GM18909 (cell line): ENCODE results near the gene NDST1.

ENCODE experiments used
- ATAC-seq: cut with Tn5 transposase; IDR thresholded peaks from one replicate; pipeline ENCODE4 v1.9.1; 2021; ENCODE audit warnings: mild to moderate bottlenecking; ENCODE audit not compliant: unreplicated experiment, poor library complexity

The NDST1 gene

GRCh38 chr5:150600616-150601490 lies 92.9 kb downstream of the NDST1 start:
- ATAC-seq = no peak

- no peak for ATAC-seq
These were observed 93.8 kb downstream of the NDST1 start for GRCh38 chr5:150601491-150602345.

GRCh38 chr5:150603052-150603451 lies 95.1 kb downstream of the NDST1 start:
- ATAC-seq = no peak

DNA sequence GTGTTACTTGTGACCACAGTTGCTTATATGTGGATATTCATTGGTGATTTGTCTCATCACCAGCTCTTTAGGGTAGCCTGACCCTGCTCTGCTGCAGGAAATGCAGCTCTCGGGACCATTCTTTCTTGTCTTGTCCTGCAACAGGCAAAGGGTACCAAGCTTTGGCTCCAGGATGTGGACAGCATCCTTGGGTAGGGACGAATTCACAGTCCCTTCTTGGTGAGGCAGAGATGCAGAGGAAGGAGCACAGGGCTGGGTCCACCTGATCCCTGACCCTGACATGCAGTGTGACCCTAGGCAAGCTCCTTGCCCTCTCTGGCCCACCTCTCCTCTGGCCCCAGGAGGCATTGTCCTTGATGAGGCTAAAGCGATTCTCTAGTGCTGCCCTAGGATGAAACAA lies 95.6 kb downstream of the NDST1 start:
- ATAC-seq = no peak

GRCh38 chr5:150604010-150604409 lies 96.1 kb downstream of the NDST1 start:
- no peak for ATAC-seq

DNA sequence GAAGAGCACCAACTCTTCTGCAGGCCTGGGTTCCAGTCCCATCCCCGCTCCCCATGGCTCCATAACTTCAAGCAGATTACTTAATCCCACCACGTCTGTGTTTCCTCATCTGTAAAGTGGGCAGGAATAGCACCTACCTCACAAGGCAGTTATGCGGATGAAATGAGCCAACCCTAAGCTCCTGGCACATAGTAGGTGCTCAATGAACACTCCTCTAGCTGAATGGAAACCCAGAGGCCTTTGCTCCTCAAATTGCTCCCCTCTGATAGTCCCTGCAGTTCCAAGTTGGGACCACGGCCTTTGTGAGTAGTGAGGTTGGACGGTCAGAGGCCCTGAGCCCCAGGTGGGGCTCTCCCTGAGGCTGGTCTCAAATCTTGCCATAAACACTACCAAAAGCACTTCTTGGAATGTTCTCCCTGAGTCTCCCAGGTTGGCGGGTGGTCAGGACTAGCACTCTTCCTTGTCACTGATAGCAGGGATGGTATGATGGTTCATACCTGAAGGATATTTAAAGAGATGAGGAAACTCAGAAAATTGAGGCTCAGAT lies 97.0 kb downstream of the NDST1 start:
- ATAC-seq = no peak

GRCh38 chr5:150605546-150605945 lies 97.6 kb downstream of the NDST1 start:
- no peak for ATAC-seq

DNA sequence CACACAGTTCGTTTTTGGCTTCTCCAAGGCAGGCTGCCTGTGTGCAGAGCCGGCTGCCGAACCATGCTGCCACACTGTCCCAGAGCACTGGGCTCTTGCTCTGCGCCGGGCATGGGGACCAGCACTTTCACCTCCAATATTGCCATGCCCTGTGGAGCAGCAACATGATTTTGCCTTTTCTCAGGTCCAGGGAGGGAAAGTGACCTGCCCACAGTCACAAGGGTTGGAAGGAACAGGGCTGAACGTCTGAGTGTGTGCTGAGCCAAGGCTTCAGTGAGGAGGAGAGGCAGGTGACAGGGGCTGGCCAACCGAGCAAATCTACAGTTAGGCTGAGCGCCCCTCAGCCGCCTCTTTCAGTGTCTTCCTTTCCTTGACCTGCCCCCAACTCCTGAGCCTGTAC lies 98.5 kb downstream of the NDST1 start:
- no peak for ATAC-seq

DNA sequence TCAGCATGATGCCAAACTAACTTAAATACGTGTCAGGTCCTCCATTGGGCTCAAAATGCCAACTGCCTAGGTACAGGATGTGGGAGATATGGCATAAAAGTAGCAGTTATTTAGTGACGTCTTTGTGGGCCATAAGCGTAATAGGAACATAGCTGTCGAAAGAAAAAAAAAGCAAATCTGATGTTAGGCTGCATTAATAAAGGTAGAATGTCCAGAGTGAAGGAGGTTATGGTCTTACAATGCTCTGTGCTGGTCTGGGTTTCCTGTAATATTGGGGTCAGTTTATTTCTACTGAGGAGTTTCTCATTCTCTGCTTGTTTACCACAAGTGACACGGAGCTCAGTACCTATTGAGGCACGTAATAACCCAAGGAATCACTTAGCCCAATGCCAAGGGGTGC lies 99.2 kb downstream of the NDST1 start:
- ATAC-seq = no peak
